Measurements from ENCODE around the gene CD7. TPM values are rescaled to one million over a fixed set of nuclear protein-coding genes. Genes with fewer than 3 reads are reported as not detected.
A peak's percentile ranks its signal among the peaks of the same experiment; 100 is the strongest.

CD7 gene
- total RNA-seq, 1 experiment from 2014 or later, result 0.93 TPM

GRCh38 chr17:82277851-82278250 lies 39.6 kb downstream of the CD7 start:
- Histone ChIP-seq H3K9me3 (no peaks in the 10 kb centered on the region), H3K36me3 (ENCODE audit: control insufficient read depth, insufficient read depth, low read length) (no peaks in the 10 kb centered on the region), H3K4me1 (peaks cover 34% of the 10 kb centered on the region), H3K27me3 (replicated peaks; ENCODE audit: control insufficient read depth, insufficient read depth, low read length) (no peaks in the 10 kb centered on the region), H3K4me3 (ENCODE audit: low read depth, low read length) (no peak overlapping the region)
- intact Hi-C loops (cut with micrococcal nuclease; ENCODE audit: unreplicated experiment), result no loop called here
- TF ChIP-seq CTCF (IDR thresholded peaks at IDR 0.05; ENCODE audit: insufficient read depth in 1 of 2, low read depth in 1 of 2, low read length in 1 of 2, severe bottlenecking in 1 of 2, unreplicated experiment in 1 of 2), result no peak
- BruUV-seq (replicated peaks), result no TSS peak
- Mint-ChIP-seq H3K4me3 (ENCODE audit: unreplicated experiment) (no peak overlapping the region), H3K27me3 (ENCODE audit: insufficient read depth, unreplicated experiment) (no peaks in the 10 kb centered on the region), H3K27ac (ENCODE audit: unreplicated experiment) (no peak overlapping the region), H3K4me1 (ENCODE audit: low read depth, unreplicated experiment) (peaks cover 31% of the 10 kb centered on the region), H3K36me3 (ENCODE audit: insufficient read depth, unreplicated experiment) (peaks cover 25% of the 10 kb centered on the region), H3K9me3 (ENCODE audit: unreplicated experiment) (no peaks in the 10 kb centered on the region)
- no peak for DNase-seq
- ChIA-PET POLR2A (no interaction called here), CTCF (no interaction called here)

DNA sequence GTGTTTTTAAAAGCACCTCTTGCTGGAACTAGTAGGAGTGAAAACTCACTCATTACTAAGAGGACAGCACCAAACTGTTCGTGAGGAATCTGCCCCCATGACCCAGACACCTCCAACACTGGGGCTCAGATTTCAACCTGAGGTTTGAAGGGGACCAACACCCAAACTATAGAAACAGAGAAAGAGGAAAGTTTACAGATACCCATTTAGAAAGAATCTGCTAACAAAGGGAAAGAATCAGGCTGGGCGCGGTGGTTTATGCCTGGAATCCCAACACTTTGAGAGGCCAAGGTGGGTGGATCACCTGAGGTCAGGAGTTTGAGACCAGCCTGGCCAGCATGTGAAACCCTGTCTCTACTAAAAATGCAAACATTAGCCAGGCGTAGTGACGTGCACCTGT lies 40.5 kb downstream of the CD7 start:
- intact Hi-C loops (cut with micrococcal nuclease; ENCODE audit: unreplicated experiment), result no loop called here
- Mint-ChIP-seq H3K4me3 (ENCODE audit: unreplicated experiment) (no peak overlapping the region), H3K27ac (ENCODE audit: unreplicated experiment) (peak overlapping the region; percentile 50), H3K9me3 (ENCODE audit: unreplicated experiment) (no peaks in the 10 kb centered on the region), H3K36me3 (ENCODE audit: insufficient read depth, unreplicated experiment) (peaks cover 33% of the 10 kb centered on the region), H3K27me3 (ENCODE audit: insufficient read depth, unreplicated experiment) (no peaks in the 10 kb centered on the region), H3K4me1 (ENCODE audit: low read depth, unreplicated experiment) (peaks cover 38% of the 10 kb centered on the region)
- Histone ChIP-seq H3K9me3 (no peaks in the 10 kb centered on the region), H3K4me1 (peaks cover 40% of the 10 kb centered on the region), H3K27me3 (replicated peaks; ENCODE audit: control insufficient read depth, insufficient read depth, low read length) (no peaks in the 10 kb centered on the region), H3K36me3 (ENCODE audit: control insufficient read depth, insufficient read depth, low read length) (no peaks in the 10 kb centered on the region), H3K4me3 (ENCODE audit: low read depth, low read length) (no peak overlapping the region)
- TF ChIP-seq CTCF (IDR thresholded peaks at IDR 0.05; ENCODE audit: insufficient read depth in 1 of 2, low read depth in 1 of 2, low read length in 1 of 2, severe bottlenecking in 1 of 2, unreplicated experiment in 1 of 2), result no peak
- ChIA-PET POLR2A (interaction anchor here (1.1 kb wide), 1 partner anchor 16 kb away, joined by 3 read pairs; no protein-coding TSS in a partner anchor), CTCF (no interaction called here)
- no TSS peak for BruUV-seq (replicated peaks)
- DNase-seq, result peak in 1 of 2 experiments; percentile 48

DNA sequence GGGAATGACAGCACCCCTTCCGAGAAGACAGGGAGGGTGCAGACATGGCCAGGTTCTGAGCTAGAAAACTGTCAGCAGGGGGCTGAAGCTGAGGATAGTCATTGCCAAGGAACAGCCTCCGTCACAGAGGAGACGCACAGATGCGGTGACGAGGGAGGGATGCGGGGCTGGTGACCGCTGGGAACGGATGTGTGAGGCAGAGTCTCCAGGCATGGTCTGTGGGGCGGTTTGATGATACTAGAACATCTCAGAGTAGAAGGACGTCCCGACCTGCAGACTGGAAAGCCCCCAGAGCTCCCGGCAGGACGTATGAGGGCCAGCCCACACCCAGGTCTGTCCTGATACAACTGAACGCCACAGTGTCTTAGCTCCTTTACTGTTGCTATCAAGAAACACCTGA lies 42.1 kb downstream of the CD7 start:
- Mint-ChIP-seq H3K4me1 (ENCODE audit: low read depth, unreplicated experiment) (peaks cover 41% of the 10 kb centered on the region), H3K36me3 (ENCODE audit: insufficient read depth, unreplicated experiment) (peaks cover 43% of the 10 kb centered on the region), H3K9me3 (ENCODE audit: unreplicated experiment) (no peaks in the 10 kb centered on the region), H3K4me3 (ENCODE audit: unreplicated experiment) (no peak overlapping the region), H3K27me3 (ENCODE audit: insufficient read depth, unreplicated experiment) (no peaks in the 10 kb centered on the region), H3K27ac (ENCODE audit: unreplicated experiment) (peak overlapping the region; percentile 30)
- intact Hi-C loops (cut with micrococcal nuclease; ENCODE audit: unreplicated experiment), result no loop called here
- BruUV-seq (replicated peaks), result no TSS peak
- DNase-seq, result no peak
- no peak overlapping the region for H3K4me3 ChIP-seq (ENCODE audit: low read depth, low read length)
- no peaks in the 10 kb centered on the region for H3K9me3 ChIP-seq
- ChIA-PET POLR2A (interaction anchor here (0.6 kb wide), 1 partner anchor 17 kb away, joined by 3 read pairs; no protein-coding TSS in a partner anchor), CTCF (interaction anchor here (0.8 to 1.4 kb wide), 2 partner anchors 39 to 46 kb away, joined by 3 to 4 read pairs; no protein-coding TSS in a partner anchor)
- peaks cover 53% of the 10 kb centered on the region for H3K4me1 ChIP-seq
- no peaks in the 10 kb centered on the region for H3K27me3 ChIP-seq (replicated peaks; ENCODE audit: control insufficient read depth, insufficient read depth, low read length)
- peaks cover 5% of the 10 kb centered on the region; the same call in 1 of the 2 replicates for H3K36me3 ChIP-seq (ENCODE audit: control insufficient read depth, insufficient read depth, low read length)
- TF ChIP-seq CTCF (IDR thresholded peaks at IDR 0.05; ENCODE audit: insufficient read depth in 1 of 2, low read depth in 1 of 2, low read length in 1 of 2, severe bottlenecking in 1 of 2, unreplicated experiment in 1 of 2), result no peak
